HuH-7.5 (cell line): ENCODE measurements around the gene TRIM27.
"Not testable (repeated sequence)": the region's sequence is repeated elsewhere in the genome, so short reads cannot be mapped to it uniquely, and the experiment has no call there.

Experiments used
- DNase-seq: peaks from one replicate; pipeline ENCODE4 v3.0.0; 2011; ENCODE audit warnings: low spot score

Gene TRIM27

GRCh38 chr6:28896505-28897368 lies 27.0 kb downstream of the TRIM27 start:
- DNase-seq = peak; percentile 12

GRCh38 chr6:28895131-28895812 lies 28.5 kb downstream of the TRIM27 start:
- peak; percentile 77 for DNase-seq

GRCh38 chr6:28893172-28893799 lies 30.5 kb downstream of the TRIM27 start:
- no peak for DNase-seq

- DNase-seq = no peak
Observed at GRCh38 chr6:28892525-28892924, 31.3 kb downstream of the TRIM27 start.

GRCh38 chr6:28887796-28888496 lies 35.8 kb downstream of the TRIM27 start:
- no peak for DNase-seq

GRCh38 chr6:28886079-28886439 lies 37.7 kb downstream of the TRIM27 start:
- DNase-seq = no peak

GRCh38 chr6:28884423-28885131 lies 39.2 kb downstream of the TRIM27 start:
- no peak for DNase-seq

- no peak for DNase-seq
Observed at GRCh38 chr6:28880894-28881780, 42.6 kb downstream of the TRIM27 start.

- DNase-seq = no peak
Observed at GRCh38 chr6:28880519-28880893, 43.3 kb downstream of the TRIM27 start.

GRCh38 chr6:28876710-28877109 lies 47.1 kb downstream of the TRIM27 start:
- no peak for DNase-seq

- DNase-seq = no peak
Observed at GRCh38 chr6:28875191-28875747, 48.5 kb downstream of the TRIM27 start.

- DNase-seq = not testable (repeated sequence)
Observed at GRCh38 chr6:28872157-28872817, 51.5 kb downstream of the TRIM27 start.

- no peak for DNase-seq
Observed at GRCh38 chr6:28871335-28872156, 52.2 kb downstream of the TRIM27 start.

GRCh38 chr6:28868873-28869272 lies 54.9 kb downstream of the TRIM27 start:
- no peak for DNase-seq

GRCh38 chr6:28867086-28867409 lies 56.7 kb downstream of the TRIM27 start:
- DNase-seq = no peak

GRCh38 chr6:28866205-28867085 lies 57.3 kb downstream of the TRIM27 start:
- DNase-seq = not testable (repeated sequence)

GRCh38 chr6:28865401-28866204 lies 58.2 kb downstream of the TRIM27 start:
- DNase-seq = no peak
